PC-3 (cell line): ENCODE measurements around the gene BDKRB1. TPM values are rescaled to one million over a fixed set of nuclear protein-coding genes. Genes with fewer than 3 reads are reported as not detected.

Experiments
- ATAC-seq: fragments of 200-7000 bp; cut with Tn5 transposase; 2 replicates; pipeline ENCODE4 v1.9.1; 2020; ENCODE audit warnings: mild to moderate bottlenecking, moderate library complexity
- BruUV-seq: library from RNA; stranded (reverse); fragments of 400-500 nt; replicated peaks from 2 replicates; lab custom pipeline; 2021; lab: Mats Ljungman, UMichigan
- CTCF ChIA-PET: fragments of 300-600 bp; sonication (Branson Sonifier 250); formaldehyde crosslinking; loops from one replicate; lab custom pipeline; 2022; ENCODE audit warnings: antibody characterized with exemption; lab: Charles Lee
- POLR2A ChIA-PET: fragments of 300-600 bp; sonication (Branson Sonifier 250); formaldehyde crosslinking; loops from one replicate; lab custom pipeline; 2022; ENCODE audit warnings: antibody characterized with exemption; ENCODE audit not compliant: unreplicated experiment; lab: Charles Lee
- DNase-seq: peaks from one replicate; pipeline ENCODE4 v3.0.0-alpha.2; 2015
- H2AFZ ChIP-seq: fragments of 300-600 bp; sonication (generic); 2 replicates; pipeline ENCODE4 v1.6.0; 2016; ENCODE audit warnings: antibody characterized with exemption, low read length
- H3F3A ChIP-seq: fragments of 300-600 bp; sonication (generic); one replicate; pipeline ENCODE4 v1.6.0; 2017; ENCODE audit warnings: antibody characterized with exemption, low read length, control low read depth, mild to moderate bottlenecking; ENCODE audit not compliant: unreplicated experiment
- H3K27ac ChIP-seq: fragments of 300-600 bp; sonication (generic); 2 replicates; pipeline ENCODE4 v1.5.1; 2016; ENCODE audit warnings: mild to moderate bottlenecking, low read length
- H3K27me3 ChIP-seq: fragments of 300-600 bp; sonication (generic); 2 replicates; pipeline ENCODE4 v1.6.1; 2016; ENCODE audit warnings: low read length, mixed read lengths
- H3K36me3 ChIP-seq: fragments of 300-600 bp; sonication (generic); 2 replicates; pipeline ENCODE4 v1.6.1; 2016; ENCODE audit warnings: low read depth, mixed run types, low read length, mixed read lengths
- H3K4me1 ChIP-seq: fragments of 300-600 bp; sonication (generic); 2 replicates; pipeline ENCODE4 v1.5.1; 2016; ENCODE audit warnings: low read length; ENCODE audit not compliant: insufficient read depth
- H3K4me2 ChIP-seq: fragments of 300-600 bp; sonication (generic); 2 replicates; pipeline ENCODE4 v1.6.0; 2016; ENCODE audit warnings: low read length
- H3K4me3 ChIP-seq: fragments of 300-600 bp; sonication (generic); 2 replicates; pipeline ENCODE4 v1.5.1; 2016; ENCODE audit warnings: mild to moderate bottlenecking, low read length, mixed read lengths
- H3K79me2 ChIP-seq: fragments of 300-600 bp; sonication (generic); 2 replicates; pipeline ENCODE4 v1.6.1; 2017; ENCODE audit warnings: low read length, mixed read lengths
- H3K9ac ChIP-seq: fragments of 300-600 bp; sonication (generic); 2 replicates; pipeline ENCODE4 v1.6.0; 2016; ENCODE audit warnings: mild to moderate bottlenecking, low read length
- H3K9me2 ChIP-seq: fragments of 300-600 bp; sonication (generic); replicated peaks from 2 replicates; pipeline ENCODE4 v1.6.1; 2016; ENCODE audit warnings: mixed run types, low read length, mixed read lengths
- H3K9me3 ChIP-seq: fragments of 300-600 bp; sonication (generic); 2 replicates; pipeline ENCODE4 v1.6.1; 2016; ENCODE audit warnings: low read length, mixed read lengths
- H4K20me1 ChIP-seq: fragments of 300-600 bp; sonication (generic); 2 replicates; pipeline ENCODE4 v1.6.1; 2016; ENCODE audit warnings: low read length, mixed read lengths
- CTCF ChIP-seq: fragments of 300-600 bp; sonication (generic); conservative IDR thresholded peaks from 2 replicates; pipeline ENCODE4 v1.5.1; 2017; ENCODE audit warnings: antibody characterized with exemption, low read depth, mild to moderate bottlenecking, low read length
- EZH2 ChIP-seq: fragments of 300-600 bp; sonication (generic); IDR thresholded peaks from one replicate; pipeline ENCODE4 v1.6.1; 2017; ENCODE audit warnings: antibody characterized with exemption, mild to moderate bottlenecking, low read length; ENCODE audit not compliant: unreplicated experiment
- EZH2phosphoT487 ChIP-seq: fragments of 300-600 bp; sonication (generic); IDR thresholded peaks from 2 replicates; pipeline ENCODE4 v1.6.1; 2018; ENCODE audit warnings: mild to moderate bottlenecking, antibody characterized with exemption, low read length, borderline replicate concordance
- intact Hi-C: fragments of 100-400 bp; cut with micrococcal nuclease; formaldehyde crosslinking; loops from 2 replicates; pipeline ENCODE4 v1.9.0; 2023
- total RNA-seq: library from RNA; depleted of rRNA; stranded (reverse); fragments of >200 nt; gene quantifications from 2 replicates; pipeline ENCODE4 v1.2.3, GENCODE V29; 2014

BDKRB1 gene
- total RNA-seq, 1 experiment from 2014 or later = 0.69 TPM

DNA sequence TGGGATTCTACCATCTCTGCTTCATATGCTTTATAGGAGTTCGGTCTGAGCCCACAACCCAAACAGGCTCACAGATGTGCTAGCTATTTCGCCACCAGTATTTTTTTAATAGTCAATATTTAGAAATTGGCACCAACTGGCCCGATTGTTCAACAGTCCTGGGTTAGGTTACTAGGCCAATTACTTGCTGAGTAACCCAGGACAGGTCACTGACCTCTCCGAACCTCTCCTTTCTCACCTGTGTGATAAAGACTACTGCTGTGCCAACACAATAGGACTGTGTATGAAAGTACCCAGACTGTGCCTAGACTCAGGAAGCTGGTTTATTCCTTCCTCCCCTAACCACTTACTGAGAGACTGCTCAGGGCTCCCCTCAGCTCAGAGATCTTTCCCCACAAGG, 43.1 kb upstream of the BDKRB1 start:
- Histone ChIP-seq H3K36me3 (no peaks in the 10 kb centered on the region), H3K9ac (no peak overlapping the region), H4K20me1 (no peaks in the 10 kb centered on the region), H3K27ac (no peak overlapping the region), H3K4me3 (no peak overlapping the region), H3K27me3 (peaks cover 48% of the 10 kb centered on the region), H3K9me3 (no peaks in the 10 kb centered on the region), H2AFZ (no peak overlapping the region), H3K79me2 (no peaks in the 10 kb centered on the region), H3K4me1 (no peaks in the 10 kb centered on the region), H3F3A (no peaks in the 10 kb centered on the region), H3K9me2 (no peaks in the 10 kb centered on the region), H3K4me2 (no peak overlapping the region)
- ATAC-seq (no peak), DNase-seq (no peak)
- ChIA-PET POLR2A (no interaction called here), CTCF (no interaction called here)
- TF ChIP-seq CTCF (no peak), EZH2phosphoT487 (no peak), EZH2 (no peak)
- BruUV-seq = no TSS peak
- intact Hi-C loops = no loop called here

- BruUV-seq = no TSS peak
- no peak overlapping the region for H2AFZ ChIP-seq
- ChIA-PET POLR2A (no interaction called here), CTCF (no interaction called here)
- no peaks in the 10 kb centered on the region for H3K9me3 ChIP-seq
- TF ChIP-seq CTCF (no peak), EZH2 (no peak), EZH2phosphoT487 (no peak)
- no peaks in the 10 kb centered on the region for H4K20me1 ChIP-seq
- no peaks in the 10 kb centered on the region for H3K9me2 ChIP-seq
- H3K36me3 ChIP-seq = no peaks in the 10 kb centered on the region
- no peaks in the 10 kb centered on the region for H3F3A ChIP-seq
- H3K79me2 ChIP-seq = no peaks in the 10 kb centered on the region
- no peak overlapping the region for H3K9ac ChIP-seq
- no peaks in the 10 kb centered on the region for H3K4me1 ChIP-seq
- intact Hi-C loops = no loop called here
- H3K27me3 ChIP-seq = peaks cover 39% of the 10 kb centered on the region
- DNase-seq (no peak), ATAC-seq (no peak)
- H3K27ac ChIP-seq = no peak overlapping the region
- no peak overlapping the region for H3K4me3 ChIP-seq
- H3K4me2 ChIP-seq = no peak overlapping the region
Observed at GRCh38 chr14:96213871-96214465, 42.0 kb upstream of the BDKRB1 start.

DNA sequence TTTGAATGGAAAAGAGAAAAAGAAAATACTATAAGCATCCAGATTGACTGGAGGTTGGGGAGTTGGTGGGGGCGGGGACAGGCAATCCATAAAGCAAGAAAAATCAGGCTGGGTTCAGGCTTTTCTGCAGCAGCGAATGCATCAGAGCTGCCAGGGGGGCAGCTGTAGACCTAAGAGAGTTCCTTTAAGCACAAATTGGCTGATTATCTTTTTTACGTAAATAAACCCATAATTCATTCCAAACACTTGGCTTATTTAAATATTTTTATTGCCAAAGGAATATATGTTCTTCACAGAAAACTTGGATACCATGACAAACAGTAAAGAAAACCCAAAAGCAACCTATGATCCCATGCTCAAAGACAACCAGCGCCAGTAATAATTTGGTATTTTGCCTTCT, 41.2 kb upstream of the BDKRB1 start:
- no peak overlapping the region for H3K9ac ChIP-seq
- no peak for ATAC-seq
- no peak overlapping the region for H3K4me2 ChIP-seq
- H2AFZ ChIP-seq = no peak overlapping the region
- DNase-seq = no peak
- no peak overlapping the region for H3K27ac ChIP-seq
- intact Hi-C loops = no loop called here
- no TSS peak for BruUV-seq
- H3F3A ChIP-seq = no peaks in the 10 kb centered on the region
- ChIA-PET CTCF (no interaction called here), POLR2A (no interaction called here)
- TF ChIP-seq EZH2phosphoT487 (no peak), CTCF (no peak), EZH2 (no peak)
- no peaks in the 10 kb centered on the region for H3K36me3 ChIP-seq
- H3K4me3 ChIP-seq = no peak overlapping the region
- peaks cover 33% of the 10 kb centered on the region for H3K27me3 ChIP-seq
- no peaks in the 10 kb centered on the region for H3K9me3 ChIP-seq
- no peaks in the 10 kb centered on the region for H3K4me1 ChIP-seq
- no peaks in the 10 kb centered on the region for H4K20me1 ChIP-seq
- H3K9me2 ChIP-seq = no peaks in the 10 kb centered on the region
- no peaks in the 10 kb centered on the region for H3K79me2 ChIP-seq
